Adrenal gland (tissue), 12 donors: Measurements from ENCODE around the gene TFF2. TPM values are rescaled to one million over a fixed set of nuclear protein-coding genes. Genes with fewer than 3 reads are reported as not detected.

Source experiments
- DNase-seq, 7 donors: peaks; one replicate each; pipeline ENCODE4 v3.0.0-alpha.2; 2019 to 2020
- H3K27ac ChIP-seq, 5 donors: fragments of 200-600 bp; sonication (generic) in 4 of 5; 1 replicate in 3 of 5; 2 replicates in 2 of 5; pipeline versions ENCODE4 v1.5.1 to v1.8.0; 2016 to 2020; ENCODE audit warnings: mild to moderate bottlenecking in 1 of 5
- H3K27me3 ChIP-seq: fragments of 200-600 bp; 2 replicates; pipeline ENCODE4 v1.8.0; 2021
- H3K36me3 ChIP-seq, 2 donors: fragments of 200-600 bp; replicated peaks in 1 of 2; 1 replicate in 1 of 2; 2 replicates in 1 of 2; pipeline versions ENCODE4 v1.5.1 to v1.8.0; 2018 to 2022
- H3K4me1 ChIP-seq, 2 donors: fragments of 200-600 bp; replicated peaks in 1 of 2; 1 replicate in 1 of 2; 2 replicates in 1 of 2; pipeline versions ENCODE4 v1.5.1 to v1.8.0; 2018 to 2021
- H3K4me3 ChIP-seq, 4 donors: fragments of 200-600 bp; sonication (generic) in 3 of 4; one replicate each; pipeline ENCODE4 v1.5.1; 2016 to 2018
- H3K9me3 ChIP-seq, 3 donors: fragments of 200-600 bp; sonication (generic) in 1 of 3; replicated peaks in 1 of 3; 1 replicate in 2 of 3; 2 replicates in 1 of 3; pipeline versions ENCODE4 v1.5.1 to v1.8.0; 2016 to 2021
- CTCF ChIP-seq, 6 experiments: fragments of 450-650 bp in 4 of 6; fragments of 200-600 bp in 2 of 6; sonication (generic) in 1 of 6; IDR thresholded peaks; 1 replicate in 5 of 6; 2 replicates in 1 of 6; pipeline versions ENCODE4 v1.5.1 to v1.8.0; 2016 to 2021; ENCODE audit warnings: antibody characterized with exemption in 6 of 6, mild to moderate bottlenecking in 2 of 6, moderate library complexity in 1 of 6
- POLR2A ChIP-seq, 2 donors: fragments of 450-650 bp; IDR thresholded peaks; one replicate each; pipeline ENCODE4 v1.6.1; 2017; ENCODE audit warnings: antibody characterized with exemption in 2 of 2, mild to moderate bottlenecking in 2 of 2, moderate library complexity in 1 of 2
- WGBS, 4 donors: extraction: QIAGEN DNeasy Blood & Tissue Kit in 2 of 4; methylation state at CpG; one replicate each; pipeline versions ENCODE4 v1.1.5 to v1.1.7; 2013 to 2017; 5-methylcytosine and 5-hydroxymethylcytosine counted together
- intact Hi-C, 2 donors: fragments of 100-400 bp; cut with DNase I; formaldehyde crosslinking; loops; one replicate each; pipeline versions ENCODE4 v1.14.1 to v1.15.0; 2022 to 2023
- polyA plus RNA-seq, 3 donors: library from polyadenylated mRNA; stranded (reverse); fragments of 200-250 nt in 2 of 3; fragments of 350-450 nt in 1 of 3; fragmentation: Illumina TruSeq in 1 of 3; extraction: RNeasy Lipid Tissue Mini Kit (QIAGEN cat#74804) in 1 of 3; gene quantifications; one replicate each; pipeline ENCODE4 v1.2.3, GENCODE V29; 2013 to 2014
- total RNA-seq, 9 donors: library from RNA; depleted of rRNA in 4 of 9; stranded (reverse); fragments of >200 nt in 4 of 9; fragments of 120-200 nt in 1 of 9; fragmentation: NEBNext Ultra II Directional in 1 of 9; extraction: Animal tissue kit (Norgen Biotek cat#: 25700) in 1 of 9; gene quantifications; one replicate each; pipeline versions ENCODE4 v1.1.0 to v1.2.4, GENCODE V29; 2013 to 2023
- donor health status: healthy with polysubstance abuse.
- donor health status: Bipolar disorder and iron deficiency.
- donor health status: DM: yes; HTN: yes; CAD: no.
- donor health status: DM: no; HTN: no; CAD: no.
- donor health status: DM: no; HTN: no; CAD: no.
- donor health status: DM: yes; HTN: yes; CAD: no.

TFF2 gene
- total and polyA plus RNA-seq, 12 donors: 0.17 to 0.39 TPM; not detected in 10

- no peaks in the 10 kb centered on the region for H3K4me1 ChIP-seq
- 87 to 96% (median 92%) methylated on average over 4 of the region's 4 CpGs for WGBS, 4 donors
- no peak overlapping the region for H3K27ac ChIP-seq
- H3K9me3 ChIP-seq: no peaks in the 10 kb centered on the region
- H3K36me3 ChIP-seq: no peaks in the 10 kb centered on the region
- intact Hi-C loops: no loop called here
- DNase-seq: peak in 1 of 7 donors; percentile 14
- H3K4me3 ChIP-seq: no peak overlapping the region
- peaks cover 9% of the 10 kb centered on the region for H3K27me3 ChIP-seq
- no peak for TF ChIP-seq CTCF (IDR thresholded peaks at IDR 0.05)
- no peak for TF ChIP-seq POLR2A (IDR thresholded peaks at IDR 0.05)
Observed at GRCh38 chr21:42330380-42331371, 20.1 kb downstream of the TFF2 start.

GRCh38 chr21:42324896-42325295 is 25.9 kb downstream of the TFF2 start:
- intact Hi-C loops: no loop called here
- Histone ChIP-seq H3K9me3 (no peaks in the 10 kb centered on the region), H3K27ac (no peak overlapping the region), H3K27me3 (no peaks in the 10 kb centered on the region), H3K36me3 (no peaks in the 10 kb centered on the region), H3K4me1 (no peaks in the 10 kb centered on the region), H3K4me3 (no peak overlapping the region)
- DNase-seq: no peak
- TF ChIP-seq CTCF (IDR thresholded peaks at IDR 0.05): no peak
- no peak for TF ChIP-seq POLR2A (IDR thresholded peaks at IDR 0.05)
- 82 to 88% (median 83%) methylated on average over 6 of the region's 6 CpGs for WGBS, 4 donors

- H3K4me3 ChIP-seq: no peak overlapping the region
- intact Hi-C loops: no loop called here
- no peaks in the 10 kb centered on the region for H3K27me3 ChIP-seq
- TF ChIP-seq POLR2A (IDR thresholded peaks at IDR 0.05) (no peak), CTCF (IDR thresholded peaks at IDR 0.05) (no peak)
- no peaks in the 10 kb centered on the region for H3K9me3 ChIP-seq
- WGBS, 4 donors: 83 to 90% (median 88%) methylated on average over 4 of the region's 4 CpGs
- no peaks in the 10 kb centered on the region for H3K4me1 ChIP-seq
- no peaks in the 10 kb centered on the region for H3K36me3 ChIP-seq
- peak in 2 of 7 donors; percentile 8 to 42 for DNase-seq
- no peak overlapping the region for H3K27ac ChIP-seq
Observed at GRCh38 chr21:42321845-42322244, 28.9 kb downstream of the TFF2 start.

- Histone ChIP-seq H3K4me3 (no peak overlapping the region), H3K4me1 (no peaks in the 10 kb centered on the region), H3K36me3 (no peaks in the 10 kb centered on the region), H3K9me3 (no peaks in the 10 kb centered on the region), H3K27ac (no peak overlapping the region), H3K27me3 (no peaks in the 10 kb centered on the region)
- 87 to 91% (median 89%) methylated on average over 10 of the region's 10 CpGs for WGBS, 4 donors
- intact Hi-C loops: no loop called here
- TF ChIP-seq CTCF (IDR thresholded peaks at IDR 0.05): no peak
- no peak for TF ChIP-seq POLR2A (IDR thresholded peaks at IDR 0.05)
- DNase-seq: peak in 2 of 7 donors; percentile 7 to 11
Observed at GRCh38 chr21:42321231-42321630, 29.6 kb downstream of the TFF2 start.
